IPS DF 19.7 (cell line): ENCODE results near the gene GRK5.

Source experiments
- DNase-seq: peaks from one replicate; pipeline ENCODE4 v3.0.0-alpha.2; 2013; ENCODE audit warnings: low read depth, low spot score

GRK5 gene

GRCh38 chr10:119502209-119502608 is 294.8 kb downstream of the GRK5 start:
- DNase-seq: no peak

GRCh38 chr10:119502618-119503155 is 295.3 kb downstream of the GRK5 start:
- DNase-seq: no peak

GRCh38 chr10:119503821-119504220 is 296.4 kb downstream of the GRK5 start:
- DNase-seq: no peak

- DNase-seq: no peak
Observed at GRCh38 chr10:119504651-119505050, 297.3 kb downstream of the GRK5 start.

GRCh38 chr10:119505131-119505551 is 297.8 kb downstream of the GRK5 start:
- DNase-seq: no peak
